Epithelial cell of esophagus (primary cell): ENCODE results near the gene RPS6KC1.
A peak's percentile ranks its signal among the peaks of the same experiment; 100 is the strongest.

Experiments
- DNase-seq: peaks from one replicate; pipeline ENCODE4 v3.0.0; 2010; ENCODE audit warnings: low read depth
- H3K4me3 ChIP-seq: 2 replicates; pipeline ENCODE4 v1.5.1; 2011; ENCODE audit warnings: mild to moderate bottlenecking, low read length, control low read depth
- CTCF ChIP-seq: IDR thresholded peaks from 2 replicates; pipeline ENCODE4 v1.5.1; 2011; ENCODE audit warnings: low read depth, mild to moderate bottlenecking, low read length, control low read depth, inconsistent platforms; ENCODE audit not compliant: insufficient read depth; ENCODE audit errors: missing control alignments

Gene RPS6KC1

GRCh38 chr1:213251972-213252371 lies 200.9 kb downstream of the RPS6KC1 start:
- TF ChIP-seq CTCF, result no peak
- no peak for DNase-seq
- no peak overlapping the region for H3K4me3 ChIP-seq

GRCh38 chr1:213256438-213257087 lies 205.5 kb downstream of the RPS6KC1 start:
- TF ChIP-seq CTCF, result no peak
- DNase-seq, result no peak
- H3K4me3 ChIP-seq, result no peak overlapping the region

GRCh38 chr1:213260311-213261075 lies 209.5 kb downstream of the RPS6KC1 start:
- no peak overlapping the region for H3K4me3 ChIP-seq
- no peak for TF ChIP-seq CTCF
- no peak for DNase-seq

GRCh38 chr1:213264531-213264930 lies 213.5 kb downstream of the RPS6KC1 start:
- no peak for TF ChIP-seq CTCF
- no peak for DNase-seq
- no peak overlapping the region for H3K4me3 ChIP-seq

- no peak for TF ChIP-seq CTCF
- DNase-seq, result no peak
Measured at GRCh38 chr1:213266983-213267772, 216.1 kb downstream of the RPS6KC1 start.

GRCh38 chr1:213268221-213268620 lies 217.2 kb downstream of the RPS6KC1 start:
- DNase-seq, result peak; percentile 45
- no peak for TF ChIP-seq CTCF
- no peak overlapping the region for H3K4me3 ChIP-seq

More at GRCh38 chr1:213266983-213267772, 216.1 kb downstream of the RPS6KC1 start:
- no peak overlapping the region for H3K4me3 ChIP-seq
